ENCODE measurements around the gene ZBTB25.

DNA sequence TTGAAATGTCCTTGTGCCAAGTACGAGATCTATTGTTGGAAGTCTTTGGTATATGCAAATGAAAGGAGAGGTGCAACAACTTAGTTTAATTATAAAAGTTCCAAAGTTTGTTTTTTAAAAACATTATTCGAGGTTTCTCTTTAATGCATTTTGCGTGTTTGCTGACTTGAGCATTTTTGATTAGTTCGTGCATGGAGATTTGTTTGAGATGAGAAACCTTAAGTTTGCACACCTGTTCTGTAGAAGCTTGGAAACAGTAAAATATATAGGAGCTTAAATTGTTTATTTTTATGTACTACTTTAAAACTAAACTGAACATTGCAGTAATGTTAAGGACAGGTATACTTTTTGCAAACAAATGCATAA is 39.2 kb upstream of the ZBTB25 start:
- TF ChIP-seq POLR2AphosphoS5 (IDR thresholded peaks at IDR 0.05; ENCODE audit: low read depth, low read length): no peak
- TF ChIP-seq POLR2A (IDR thresholded peaks at IDR 0.05; ENCODE audit: low read depth, low read length): no peak
